GM12891 (cell line): Measurements from ENCODE around the gene PRKAB1.

ENCODE experiments used
- POLR2A ChIP-seq: IDR thresholded peaks from 2 replicates; pipeline ENCODE4 v1.6.1; 2011; ENCODE audit warnings: low read depth, low read length, control low read depth
- POLR2AphosphoS5 ChIP-seq: IDR thresholded peaks from 2 replicates; pipeline ENCODE4 v1.6.1; 2011; ENCODE audit warnings: low read depth, low read length, control low read depth
- SPI1 ChIP-seq: IDR thresholded peaks from 2 replicates; pipeline ENCODE4 v1.6.1; 2011; ENCODE audit warnings: low read depth, low read length, control low read depth
- TAF1 ChIP-seq: IDR thresholded peaks from 2 replicates; pipeline ENCODE4 v1.6.1; 2011; ENCODE audit warnings: low read depth, low read length, control low read depth

- no peak for TF ChIP-seq POLR2A
- TF ChIP-seq POLR2AphosphoS5, result no peak
- TF ChIP-seq TAF1, result no peak
- no peak for TF ChIP-seq SPI1
Observed at GRCh38 chr12:119630962-119631550, 36.9 kb upstream of the PRKAB1 start.
